AG09309 (cell line): ENCODE results near the gene ANKRD60.

ENCODE experiments used
- DNase-seq: peaks from one replicate; pipeline ENCODE4 v3.0.0-alpha.2; 2010; ENCODE audit warnings: low read depth
- H3K4me3 ChIP-seq: 2 replicates; pipeline ENCODE4 v1.5.1; 2011; ENCODE audit warnings: mild to moderate bottlenecking, low read depth, low read length, moderate library complexity; ENCODE audit not compliant: control insufficient read depth
- CTCF ChIP-seq: IDR thresholded peaks from 2 replicates; pipeline ENCODE4 v1.5.1; 2011; ENCODE audit warnings: mild to moderate bottlenecking, low read depth, low read length, inconsistent platforms; ENCODE audit not compliant: insufficient read depth, control insufficient read depth; ENCODE audit errors: missing control alignments

ANKRD60 gene

GRCh38 chr20:58254890-58255289, 26.4 kb upstream of the ANKRD60 start:
- TF ChIP-seq CTCF, result no peak
- no peak overlapping the region for H3K4me3 ChIP-seq
- DNase-seq, result no peak

DNA sequence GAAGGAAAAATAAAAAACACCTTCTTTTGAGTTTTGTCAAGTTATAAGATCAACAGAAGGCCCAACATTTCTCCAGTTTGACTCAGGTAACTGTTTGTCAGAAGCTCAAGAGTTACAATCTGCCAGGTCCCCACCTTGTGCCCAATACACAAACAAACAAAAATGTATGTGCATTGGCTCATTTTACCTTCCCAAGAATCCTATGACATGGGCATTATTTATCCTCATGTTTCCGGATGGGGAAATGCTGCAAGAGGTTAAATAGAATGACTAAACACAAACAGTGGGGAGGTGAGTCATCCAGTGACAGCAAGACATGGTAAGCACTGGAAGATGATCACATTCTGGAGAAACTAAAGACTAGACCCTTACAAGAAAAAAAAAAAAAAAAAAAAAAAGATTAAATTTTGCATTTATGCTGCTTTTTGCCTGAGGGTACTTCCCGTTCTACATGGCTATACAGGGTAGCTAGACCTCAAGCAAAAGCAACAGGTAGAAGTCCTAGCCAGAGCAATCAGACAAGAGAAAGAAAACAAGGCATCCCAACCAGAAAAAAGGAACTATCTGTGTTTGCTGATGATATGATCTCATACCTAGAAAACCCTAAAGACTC, 23.6 kb upstream of the ANKRD60 start:
- TF ChIP-seq CTCF, result no peak
- no peak overlapping the region for H3K4me3 ChIP-seq
- peak; percentile 59 for DNase-seq

GRCh38 chr20:58251348-58251978, 23.0 kb upstream of the ANKRD60 start:
- no peak for DNase-seq
- no peak for TF ChIP-seq CTCF
- H3K4me3 ChIP-seq, result no peak overlapping the region

- DNase-seq, result no peak
- peak; percentile 55 for TF ChIP-seq CTCF
- H3K4me3 ChIP-seq, result no peak overlapping the region
These were observed 17.9 kb upstream of the ANKRD60 start for GRCh38 chr20:58246346-58246745.

DNA sequence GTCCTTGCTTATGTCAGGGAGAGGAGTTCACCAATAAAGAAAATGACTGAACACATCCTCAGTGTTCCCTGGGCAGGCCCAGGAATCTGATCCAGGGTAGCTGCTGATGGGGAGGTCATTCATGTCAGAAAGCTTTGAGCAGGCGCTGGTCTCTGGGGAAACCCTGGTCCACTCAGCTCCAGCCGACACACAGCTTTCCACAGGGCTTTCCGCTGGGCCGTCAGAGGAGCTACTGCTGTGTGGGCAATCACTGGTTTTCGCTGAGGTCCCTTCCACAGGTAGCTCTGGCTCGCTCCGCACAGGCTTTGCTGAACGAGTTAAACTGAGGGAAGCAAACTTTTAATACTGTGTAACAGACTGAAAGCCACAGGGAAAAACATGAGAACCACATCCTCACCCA, 17.5 kb upstream of the ANKRD60 start:
- H3K4me3 ChIP-seq, result no peak overlapping the region
- no peak for TF ChIP-seq CTCF
- DNase-seq, result no peak

- no peak for DNase-seq
- no peak for TF ChIP-seq CTCF
- H3K4me3 ChIP-seq, result no peak overlapping the region
These were observed 16.9 kb upstream of the ANKRD60 start for GRCh38 chr20:58245181-58245891.
